ENCODE measurements around the gene NCBP3.

DNA sequence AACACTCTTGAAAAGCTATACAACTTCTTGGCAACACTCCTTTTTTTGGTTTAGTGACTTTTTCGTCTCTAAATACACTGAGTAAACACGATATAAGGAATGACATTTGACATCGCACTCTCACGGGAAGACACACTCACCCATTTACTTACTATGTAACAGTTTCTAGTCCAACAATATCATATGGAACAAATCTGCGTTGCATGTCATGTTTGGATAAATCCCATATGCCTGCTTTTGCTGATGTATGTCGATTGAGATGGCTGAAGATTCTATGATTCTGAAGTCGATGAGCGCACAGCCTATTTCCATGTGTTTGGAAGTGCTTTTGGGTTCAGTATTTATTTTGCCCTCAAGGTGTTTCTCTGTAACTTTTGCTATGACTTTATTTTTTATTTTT lies 63.3 kb downstream of the NCBP3 start:
- TF ChIP-seq, protein P1, sequence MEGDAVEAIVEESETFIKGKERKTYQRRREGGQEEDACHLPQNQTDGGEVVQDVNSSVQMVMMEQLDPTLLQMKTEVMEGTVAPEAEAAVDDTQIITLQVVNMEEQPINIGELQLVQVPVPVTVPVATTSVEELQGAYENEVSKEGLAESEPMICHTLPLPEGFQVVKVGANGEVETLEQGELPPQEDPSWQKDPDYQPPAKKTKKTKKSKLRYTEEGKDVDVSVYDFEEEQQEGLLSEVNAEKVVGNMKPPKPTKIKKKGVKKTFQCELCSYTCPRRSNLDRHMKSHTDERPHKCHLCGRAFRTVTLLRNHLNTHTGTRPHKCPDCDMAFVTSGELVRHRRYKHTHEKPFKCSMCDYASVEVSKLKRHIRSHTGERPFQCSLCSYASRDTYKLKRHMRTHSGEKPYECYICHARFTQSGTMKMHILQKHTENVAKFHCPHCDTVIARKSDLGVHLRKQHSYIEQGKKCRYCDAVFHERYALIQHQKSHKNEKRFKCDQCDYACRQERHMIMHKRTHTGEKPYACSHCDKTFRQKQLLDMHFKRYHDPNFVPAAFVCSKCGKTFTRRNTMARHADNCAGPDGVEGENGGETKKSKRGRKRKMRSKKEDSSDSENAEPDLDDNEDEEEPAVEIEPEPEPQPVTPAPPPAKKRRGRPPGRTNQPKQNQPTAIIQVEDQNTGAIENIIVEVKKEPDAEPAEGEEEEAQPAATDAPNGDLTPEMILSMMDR (IDR thresholded peaks at IDR 0.05), result no peak
- TF ChIP-seq ZFX (IDR thresholded peaks at IDR 0.05; ENCODE audit: borderline replicate concordance), result no peak

Data from 22Rv1 (cell line).